B cell (primary cell): ENCODE results near the gene PARD3. TPM values are rescaled to one million over a fixed set of nuclear protein-coding genes. Genes with fewer than 3 reads are reported as not detected.

Experiments used
- ATAC-seq: fragments of 200-7000 bp; cut with Tn5 transposase; one replicate; pipeline ENCODE4 v1.10.0; 2021; ENCODE audit warnings: low read depth, mild to moderate bottlenecking, moderate number of reproducible peaks, moderate library complexity
- CTCF ChIA-PET: fragments of 350-600 bp; sonication (Branson Sonifier 250); formaldehyde crosslinking; loops from one replicate; lab custom pipeline; 2021; ENCODE audit warnings: antibody characterized with exemption, inconsistent platforms; lab: Charles Lee
- POLR2A ChIA-PET: fragments of 350-600 bp; sonication (Branson Sonifier 250); formaldehyde crosslinking; loops from one replicate; lab custom pipeline; 2021; ENCODE audit warnings: antibody characterized with exemption; lab: Charles Lee
- DNase-seq: peaks from one replicate; pipeline ENCODE4 v3.0.0; 2013
- H2AFZ ChIP-seq: 2 replicates; pipeline ENCODE4 v1.6.1; 2012; ENCODE audit warnings: mild to moderate bottlenecking, low read depth, low read length; ENCODE audit not compliant: insufficient read depth, poor library complexity, severe bottlenecking
- H3K27ac ChIP-seq, 2 donors: 1 replicate in 1 of 2; 2 replicates in 1 of 2; pipeline ENCODE4 v1.5.1; 2012 to 2013; ENCODE audit warnings: low read length in 2 of 2, mild to moderate bottlenecking in 2 of 2, moderate library complexity in 1 of 2
- H3K27me3 ChIP-seq, 4 experiments: fragments of 200-600 bp in 1 of 4; sonication (generic) in 1 of 4; replicated peaks in 1 of 4; 1 replicate in 2 of 4; 2 replicates in 2 of 4; pipeline versions ENCODE4 v1.6.1 to v1.7.0; 2013 to 2016; ENCODE audit warnings: low read length in 3 of 4, mild to moderate bottlenecking in 2 of 4, mixed read lengths in 1 of 4, moderate library complexity in 1 of 4; ENCODE audit not compliant: insufficient read depth in 4 of 4, control insufficient read depth in 3 of 4; ENCODE audit errors: control extremely low read depth in 1 of 4
- H3K36me3 ChIP-seq, 2 experiments: replicated peaks in 1 of 2; 1 replicate in 1 of 2; 2 replicates in 1 of 2; pipeline versions ENCODE4 v1.6.1 to v1.7.1; 2013; ENCODE audit warnings: low read length in 1 of 2; ENCODE audit not compliant: insufficient read depth in 2 of 2, control insufficient read depth in 1 of 2; ENCODE audit errors: control extremely low read depth in 1 of 2, extremely low read depth in 1 of 2
- H3K4me1 ChIP-seq, 2 donors: fragments of 200-600 bp in 1 of 2; sonication (generic) in 1 of 2; 1 replicate in 1 of 2; 2 replicates in 1 of 2; pipeline versions ENCODE4 v1.5.1 to v1.6.1; 2013 to 2017; ENCODE audit warnings: low read length in 2 of 2; ENCODE audit not compliant: control insufficient read depth in 2 of 2, insufficient read depth in 2 of 2
- H3K4me2 ChIP-seq: replicated peaks from 2 replicates; pipeline ENCODE3; 2012; ENCODE audit warnings: mild to moderate bottlenecking, low read depth, low read length; ENCODE audit not compliant: poor library complexity, severe bottlenecking
- H3K4me3 ChIP-seq, 5 experiments: fragments of 200-600 bp in 1 of 5; sonication (generic) in 1 of 5; 1 replicate in 3 of 5; 2 replicates in 2 of 5; pipeline versions ENCODE4 v1.5.1 to v1.7.0; 2011 to 2016; ENCODE audit warnings: low read length in 4 of 5, mild to moderate bottlenecking in 4 of 5, low read depth in 2 of 5, control low read depth in 1 of 5, moderate library complexity in 1 of 5; ENCODE audit not compliant: insufficient read depth in 1 of 5; ENCODE audit errors: control extremely low read depth in 1 of 5, extremely low read depth in 1 of 5
- H3K79me2 ChIP-seq: fragments of 200-600 bp; sonication (generic); one replicate; pipeline ENCODE4 v1.6.0; 2016; ENCODE audit warnings: low read length; ENCODE audit not compliant: control insufficient read depth, insufficient read depth
- H3K9ac ChIP-seq: fragments of 200-600 bp; sonication (generic); 2 replicates; pipeline ENCODE4 v1.6.1; 2017; ENCODE audit warnings: mild to moderate bottlenecking, low read length, moderate library complexity
- H3K9me3 ChIP-seq, 3 donors: one replicate each; pipeline versions ENCODE4 v1.6.1 to v1.7.1; 2013; ENCODE audit warnings: low read length in 2 of 3; ENCODE audit not compliant: control insufficient read depth in 2 of 3, insufficient read depth in 1 of 3; ENCODE audit errors: control extremely low read depth in 1 of 3
- H4K20me1 ChIP-seq: 2 replicates; pipeline ENCODE4 v1.6.0; 2012; ENCODE audit warnings: mild to moderate bottlenecking, low read length; ENCODE audit not compliant: insufficient read depth, control insufficient read depth, poor library complexity, severe bottlenecking
- H3K27ac Mint-ChIP-seq: one replicate; pipeline ENCODE4 v1.8.0; 2021; ENCODE audit warnings: mixed read lengths
- H3K27me3 Mint-ChIP-seq: one replicate; pipeline ENCODE4 v1.8.0; 2021; ENCODE audit warnings: mixed read lengths
- H3K4me1 Mint-ChIP-seq: one replicate; pipeline ENCODE4 v1.8.0; 2021; ENCODE audit warnings: mixed read lengths
- H3K4me3 Mint-ChIP-seq: one replicate; pipeline ENCODE4 v1.8.0; 2021; ENCODE audit warnings: mixed read lengths
- H3K9me3 Mint-ChIP-seq: one replicate; pipeline ENCODE4 v1.8.0; 2022; ENCODE audit warnings: mixed read lengths; ENCODE audit not compliant: insufficient read depth
- EZH2 ChIP-seq: IDR thresholded peaks from 2 replicates; pipeline ENCODE4 v1.6.1; 2012; ENCODE audit warnings: borderline replicate concordance, low read depth, mild to moderate bottlenecking, moderate library complexity, low read length; ENCODE audit not compliant: insufficient read depth, poor library complexity, severe bottlenecking
- WGBS: methylation state at CpG from one replicate; pipeline ENCODE4 v1.1.5; 2013; ENCODE audit warnings: missing lambda C conversion rate; ENCODE audit not compliant: insufficient coverage; 5-methylcytosine and 5-hydroxymethylcytosine counted together
- intact Hi-C: fragments of 100-400 bp; cut with micrococcal nuclease; formaldehyde crosslinking; loops from one replicate; pipeline ENCODE4 v1.10.0; 2022
- polyA plus RNA-seq: library from polyadenylated mRNA; depleted of rRNA; stranded (reverse); fragments of >200 nt; gene quantifications from 2 replicates; pipeline ENCODE4 v1.2.3, GENCODE V29; 2012
- total RNA-seq, 2 donors: library from RNA; stranded (reverse); fragments of 120-200 nt in 1 of 2; gene quantifications; 1 replicate in 1 of 2; 2 replicates in 1 of 2; pipeline versions ENCODE4 v1.2.3 to v1.2.4, GENCODE V29; 2013 to 2022
- TF ChIP-seq, protein P1 (sequence below): fragments of 200-600 bp; IDR thresholded peaks from one replicate; pipeline ENCODE4 v1.8.0; 2022; ENCODE audit warnings: antibody characterized with exemption, mild to moderate bottlenecking

PARD3 gene
- total and polyA plus RNA-seq, 2 donors (not counting 1 experiment from before 2014, with no cell fraction given), result not detected

DNA sequence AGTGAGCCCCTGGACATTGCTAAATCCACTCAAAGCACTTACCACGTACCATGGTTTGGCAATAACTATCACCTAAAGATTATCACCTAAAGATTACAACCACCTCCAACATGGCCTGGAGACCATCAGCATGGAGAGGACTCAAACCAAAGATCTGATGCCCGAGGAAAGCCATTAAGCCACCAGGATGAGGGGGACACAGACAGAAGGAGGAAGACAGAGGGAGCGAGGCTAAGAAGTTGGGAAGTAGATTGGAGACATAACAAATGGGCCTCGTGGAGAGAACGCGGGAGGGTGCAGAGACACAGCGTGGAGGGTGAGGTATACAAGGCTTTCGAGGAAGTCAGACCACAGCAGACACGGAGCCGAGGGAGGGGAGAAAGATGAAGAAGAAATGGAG lies 700.2 kb downstream of the PARD3 start:
- Histone ChIP-seq H3K27ac (no peak overlapping the region), H2AFZ (no peak overlapping the region), H3K4me3 (no peak overlapping the region), H3K9ac (no peak overlapping the region), H3K27me3 (no peaks in the 10 kb centered on the region), H4K20me1 (no peaks in the 10 kb centered on the region), H3K4me2 (no peak overlapping the region), H3K79me2 (no peaks in the 10 kb centered on the region), H3K4me1 (no peaks in the 10 kb centered on the region), H3K9me3 (peaks cover 0 to 8% (median 0%) of the 10 kb centered on the region in 3 donors), H3K36me3 (no peaks in the 10 kb centered on the region)
- H3K4me1 Mint-ChIP-seq, result no peaks in the 10 kb centered on the region
- no peak overlapping the region for H3K27ac Mint-ChIP-seq
- no peaks in the 10 kb centered on the region for H3K9me3 Mint-ChIP-seq
- ATAC-seq (no peak), DNase-seq (no peak)
- H3K4me3 Mint-ChIP-seq, result no peak overlapping the region
- ChIA-PET POLR2A (no interaction called here), CTCF (no interaction called here)
- H3K27me3 Mint-ChIP-seq, result no peaks in the 10 kb centered on the region
- no peak for TF ChIP-seq EZH2
- TF ChIP-seq, protein P1, sequence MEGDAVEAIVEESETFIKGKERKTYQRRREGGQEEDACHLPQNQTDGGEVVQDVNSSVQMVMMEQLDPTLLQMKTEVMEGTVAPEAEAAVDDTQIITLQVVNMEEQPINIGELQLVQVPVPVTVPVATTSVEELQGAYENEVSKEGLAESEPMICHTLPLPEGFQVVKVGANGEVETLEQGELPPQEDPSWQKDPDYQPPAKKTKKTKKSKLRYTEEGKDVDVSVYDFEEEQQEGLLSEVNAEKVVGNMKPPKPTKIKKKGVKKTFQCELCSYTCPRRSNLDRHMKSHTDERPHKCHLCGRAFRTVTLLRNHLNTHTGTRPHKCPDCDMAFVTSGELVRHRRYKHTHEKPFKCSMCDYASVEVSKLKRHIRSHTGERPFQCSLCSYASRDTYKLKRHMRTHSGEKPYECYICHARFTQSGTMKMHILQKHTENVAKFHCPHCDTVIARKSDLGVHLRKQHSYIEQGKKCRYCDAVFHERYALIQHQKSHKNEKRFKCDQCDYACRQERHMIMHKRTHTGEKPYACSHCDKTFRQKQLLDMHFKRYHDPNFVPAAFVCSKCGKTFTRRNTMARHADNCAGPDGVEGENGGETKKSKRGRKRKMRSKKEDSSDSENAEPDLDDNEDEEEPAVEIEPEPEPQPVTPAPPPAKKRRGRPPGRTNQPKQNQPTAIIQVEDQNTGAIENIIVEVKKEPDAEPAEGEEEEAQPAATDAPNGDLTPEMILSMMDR, result no peak
- WGBS, result 90% methylated on average over 6 of the region's 10 CpGs
- intact Hi-C loops, result no loop called here

GRCh38 chr10:34113504-34114225 lies 701.4 kb downstream of the PARD3 start:
- no peak for TF ChIP-seq EZH2
- TF ChIP-seq, protein P1, result no peak

More at GRCh38 chr10:34113504-34114225, 701.4 kb downstream of the PARD3 start:
- WGBS, result 74% methylated on average over 4 of the region's 6 CpGs
- no peak for DNase-seq
- Mint-ChIP-seq H3K9me3 (no peaks in the 10 kb centered on the region), H3K27me3 (no peaks in the 10 kb centered on the region), H3K27ac (no peak overlapping the region), H3K4me3 (no peak overlapping the region), H3K4me1 (no peaks in the 10 kb centered on the region)
- ChIA-PET CTCF (no interaction called here), POLR2A (no interaction called here)
- Histone ChIP-seq H3K9me3 (peaks cover 0 to 4% (median 0%) of the 10 kb centered on the region in 3 donors), H3K27ac (no peak overlapping the region), H3K27me3 (no peaks in the 10 kb centered on the region), H3K4me3 (no peak overlapping the region), H2AFZ (no peak overlapping the region), H3K36me3 (no peaks in the 10 kb centered on the region), H3K79me2 (no peaks in the 10 kb centered on the region), H3K9ac (no peak overlapping the region), H3K4me1 (no peaks in the 10 kb centered on the region), H3K4me2 (no peak overlapping the region), H4K20me1 (no peaks in the 10 kb centered on the region)
- ATAC-seq, result no peak
- intact Hi-C loops, result no loop called here
